ENCODE measurements around the gene PKHD1. TPM values are rescaled to one million over a fixed set of nuclear protein-coding genes. Genes with fewer than 3 reads are reported as not detected.

The PKHD1 gene
- total RNA-seq, 2 donors from 2014 or later: 0.20 TPM

DNA sequence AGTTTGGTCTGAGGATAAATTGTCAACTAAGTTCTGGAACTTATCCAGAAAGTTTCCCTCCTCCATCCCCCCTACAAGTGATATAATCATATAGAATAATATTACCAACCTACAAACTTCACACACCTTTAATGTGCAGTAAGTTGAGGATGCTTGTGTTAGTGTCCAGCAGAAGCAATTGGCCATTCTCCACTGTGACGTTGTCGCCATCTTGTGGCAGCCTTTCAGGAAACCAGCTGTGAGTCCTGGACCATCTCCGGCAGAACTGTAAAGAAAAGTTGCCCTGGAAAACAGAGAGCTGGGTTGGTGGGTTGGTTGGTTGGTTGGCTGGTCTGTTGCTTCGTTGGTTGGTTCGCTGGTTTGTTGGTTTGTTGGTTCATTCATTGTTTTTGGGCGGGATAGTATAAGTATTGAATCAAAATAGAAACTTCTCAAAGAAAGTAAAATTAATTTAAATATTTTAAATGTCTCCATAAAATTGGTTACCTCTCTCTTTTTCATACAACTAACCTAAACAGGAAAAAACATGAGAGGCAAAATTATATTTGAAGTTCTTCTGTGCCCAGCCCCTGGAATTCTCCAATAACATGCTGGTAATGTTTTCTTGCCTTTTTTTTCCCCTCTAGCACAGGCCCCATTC lies 127.5 kb downstream of the PKHD1 start:
- WGBS, 2 experiments (ENCODE audit: insufficient coverage in 1 of 2, insufficient read length in 1 of 2): 27% methylated on average over 5 of the region's 6 CpGs; no CpG with 5 or more reads in 1 of the 2 experiments
- no peak overlapping the region for H3K27ac ChIP-seq (ENCODE audit: low read depth, low read length)
- H3K4me1 Mint-ChIP-seq: no peaks in the 10 kb centered on the region
- no peaks in the 10 kb centered on the region for H3K36me3 ChIP-seq (ENCODE audit: control insufficient read depth, insufficient read depth, low read length)
- H3K9ac ChIP-seq (ENCODE audit: extremely low read depth, low read length, poor library complexity, severe bottlenecking): no peak overlapping the region
- H3K4me1 ChIP-seq (ENCODE audit: control insufficient read depth, insufficient read depth, low read length): no peaks in the 10 kb centered on the region
- DNase-seq: peak; percentile 92
- no peak overlapping the region for H3K4me3 Mint-ChIP-seq
- no peak overlapping the region for H3K27ac Mint-ChIP-seq
- TF ChIP-seq, protein P1, sequence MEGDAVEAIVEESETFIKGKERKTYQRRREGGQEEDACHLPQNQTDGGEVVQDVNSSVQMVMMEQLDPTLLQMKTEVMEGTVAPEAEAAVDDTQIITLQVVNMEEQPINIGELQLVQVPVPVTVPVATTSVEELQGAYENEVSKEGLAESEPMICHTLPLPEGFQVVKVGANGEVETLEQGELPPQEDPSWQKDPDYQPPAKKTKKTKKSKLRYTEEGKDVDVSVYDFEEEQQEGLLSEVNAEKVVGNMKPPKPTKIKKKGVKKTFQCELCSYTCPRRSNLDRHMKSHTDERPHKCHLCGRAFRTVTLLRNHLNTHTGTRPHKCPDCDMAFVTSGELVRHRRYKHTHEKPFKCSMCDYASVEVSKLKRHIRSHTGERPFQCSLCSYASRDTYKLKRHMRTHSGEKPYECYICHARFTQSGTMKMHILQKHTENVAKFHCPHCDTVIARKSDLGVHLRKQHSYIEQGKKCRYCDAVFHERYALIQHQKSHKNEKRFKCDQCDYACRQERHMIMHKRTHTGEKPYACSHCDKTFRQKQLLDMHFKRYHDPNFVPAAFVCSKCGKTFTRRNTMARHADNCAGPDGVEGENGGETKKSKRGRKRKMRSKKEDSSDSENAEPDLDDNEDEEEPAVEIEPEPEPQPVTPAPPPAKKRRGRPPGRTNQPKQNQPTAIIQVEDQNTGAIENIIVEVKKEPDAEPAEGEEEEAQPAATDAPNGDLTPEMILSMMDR (conservative IDR thresholded peaks at IDR 0.05): peak; percentile 90
- no peaks in the 10 kb centered on the region for H3K9me3 ChIP-seq (ENCODE audit: control insufficient read depth, low read length)
- H3K9me3 Mint-ChIP-seq: no peaks in the 10 kb centered on the region
- H3K27me3 ChIP-seq (ENCODE audit: control insufficient read depth, insufficient read depth, low read length, poor library complexity, severe bottlenecking): no peaks in the 10 kb centered on the region
- no peak overlapping the region for H3K4me3 ChIP-seq (ENCODE audit: low read length)
- no peaks in the 10 kb centered on the region for H3K27me3 Mint-ChIP-seq (ENCODE audit: insufficient read depth)
- H3K36me3 Mint-ChIP-seq (ENCODE audit: low read depth): no peaks in the 10 kb centered on the region

GRCh38 chr6:51954681-51955080 lies 132.7 kb downstream of the PKHD1 start:
- DNase-seq: no peak
- Mint-ChIP-seq H3K9me3 (no peaks in the 10 kb centered on the region), H3K27me3 (ENCODE audit: insufficient read depth) (no peaks in the 10 kb centered on the region), H3K4me1 (peaks cover 11% of the 10 kb centered on the region), H3K27ac (no peak overlapping the region), H3K36me3 (ENCODE audit: low read depth) (no peaks in the 10 kb centered on the region), H3K4me3 (no peak overlapping the region)
- Histone ChIP-seq H3K9me3 (ENCODE audit: control insufficient read depth, low read length) (no peaks in the 10 kb centered on the region), H3K4me1 (ENCODE audit: control insufficient read depth, insufficient read depth, low read length) (peaks cover 4% of the 10 kb centered on the region), H3K27ac (ENCODE audit: low read depth, low read length) (no peak overlapping the region), H3K27me3 (ENCODE audit: control insufficient read depth, insufficient read depth, low read length, poor library complexity, severe bottlenecking) (no peaks in the 10 kb centered on the region), H3K4me3 (ENCODE audit: low read length) (no peak overlapping the region), H3K9ac (ENCODE audit: extremely low read depth, low read length, poor library complexity, severe bottlenecking) (no peak overlapping the region), H3K36me3 (ENCODE audit: control insufficient read depth, insufficient read depth, low read length) (no peaks in the 10 kb centered on the region)
- TF ChIP-seq, protein P1 (conservative IDR thresholded peaks at IDR 0.05): no peak
- 90 to 100% methylated on average over 1 to 3 of the region's 3 CpGs for WGBS, 2 experiments (ENCODE audit: insufficient coverage in 1 of 2, insufficient read length in 1 of 2)

GRCh38 chr6:51953246-51953645 lies 134.2 kb downstream of the PKHD1 start:
- Mint-ChIP-seq H3K27me3 (ENCODE audit: insufficient read depth) (no peaks in the 10 kb centered on the region), H3K9me3 (no peaks in the 10 kb centered on the region), H3K36me3 (ENCODE audit: low read depth) (no peaks in the 10 kb centered on the region), H3K27ac (no peak overlapping the region), H3K4me3 (no peak overlapping the region), H3K4me1 (peaks cover 11% of the 10 kb centered on the region)
- Histone ChIP-seq H3K9me3 (ENCODE audit: control insufficient read depth, low read length) (no peaks in the 10 kb centered on the region), H3K27ac (ENCODE audit: low read depth, low read length) (no peak overlapping the region), H3K27me3 (ENCODE audit: control insufficient read depth, insufficient read depth, low read length, poor library complexity, severe bottlenecking) (no peaks in the 10 kb centered on the region), H3K4me3 (ENCODE audit: low read length) (no peak overlapping the region), H3K9ac (ENCODE audit: extremely low read depth, low read length, poor library complexity, severe bottlenecking) (no peak overlapping the region), H3K36me3 (ENCODE audit: control insufficient read depth, insufficient read depth, low read length) (no peaks in the 10 kb centered on the region), H3K4me1 (ENCODE audit: control insufficient read depth, insufficient read depth, low read length) (peaks cover 4% of the 10 kb centered on the region)
- TF ChIP-seq, protein P1 (conservative IDR thresholded peaks at IDR 0.05): no peak
- DNase-seq: no peak
